ENCODE results near the gene CCDC24.

CCDC24 gene

GRCh38 chr1:44029260-44029910 is 38.0 kb downstream of the CCDC24 start:
- no peak for DNase-seq

- peak; percentile 81 to 88 for DNase-seq
Observed at GRCh38 chr1:44029911-44030604, 38.7 kb downstream of the CCDC24 start.

- no peak for DNase-seq
Observed at GRCh38 chr1:44030605-44031251, 39.3 kb downstream of the CCDC24 start.

GRCh38 chr1:44031252-44032169 is 40.1 kb downstream of the CCDC24 start, which contains the start of gene SLC6A9:
Gene SLC6A9, minus strand, starts transcription at chr1:44031462. Its CDS starts 7,185 bp downstream, at chr1:44024277.
- no peak for DNase-seq

GRCh38 chr1:44032170-44032790 is 40.9 kb downstream of the CCDC24 start:
- DNase-seq, result no peak

GRCh38 chr1:44033041-44033575 is 41.7 kb downstream of the CCDC24 start:
- no peak for DNase-seq

- no peak for DNase-seq
Observed at GRCh38 chr1:44033756-44034155, 42.4 kb downstream of the CCDC24 start.

- DNase-seq, result no peak
Observed at GRCh38 chr1:44034423-44034822, 43.0 kb downstream of the CCDC24 start.

GRCh38 chr1:44034976-44035716 is 43.7 kb downstream of the CCDC24 start:
- no peak for DNase-seq

GRCh38 chr1:44035726-44036408 is 44.5 kb downstream of the CCDC24 start:
- no peak for DNase-seq

GRCh38 chr1:44036409-44037139 is 45.2 kb downstream of the CCDC24 start:
- peak; percentile 52 to 84 for DNase-seq

GRCh38 chr1:44037154-44037553 is 45.8 kb downstream of the CCDC24 start:
- no peak for DNase-seq

- no peak for DNase-seq
Observed at GRCh38 chr1:44038876-44039657, 47.7 kb downstream of the CCDC24 start.

GRCh38 chr1:44040418-44040817 is 49.0 kb downstream of the CCDC24 start:
- peak in 1 of 2 donors; percentile 12 for DNase-seq

GRCh38 chr1:44040846-44041245 is 49.4 kb downstream of the CCDC24 start:
- peak in 1 of 2 donors; percentile 10 for DNase-seq

- no peak for DNase-seq
Observed at GRCh38 chr1:44043176-44044070, 52.0 kb downstream of the CCDC24 start.

GRCh38 chr1:44044071-44044801 is 52.8 kb downstream of the CCDC24 start:
- DNase-seq, result no peak

All from inflammatory macrophage treated with lipopolysaccharide for 1 hour (primary cell).